Fibroblast of the conjunctiva (primary cell): ENCODE measurements around the gene MBD5.

Experiments used
- DNase-seq: peaks from one replicate; pipeline ENCODE4 v3.0.0-alpha.2; 2010; ENCODE audit warnings: low read depth

The MBD5 gene

GRCh38 chr2:148303161-148303560 is 282.3 kb downstream of the MBD5 start:
- no peak for DNase-seq

GRCh38 chr2:148305476-148305875 is 284.6 kb downstream of the MBD5 start:
- no peak for DNase-seq

- DNase-seq = no peak
These were observed 285.1 kb downstream of the MBD5 start for GRCh38 chr2:148306027-148306426.

- no peak for DNase-seq
These were observed 296.7 kb downstream of the MBD5 start for GRCh38 chr2:148317598-148317997.

GRCh38 chr2:148338541-148338940 is 317.6 kb downstream of the MBD5 start:
- DNase-seq = peak; percentile 6

GRCh38 chr2:148342086-148342485 is 321.2 kb downstream of the MBD5 start:
- DNase-seq = no peak

GRCh38 chr2:148350199-148350598 is 329.3 kb downstream of the MBD5 start:
- DNase-seq = no peak

- DNase-seq = no peak
These were observed 330.7 kb downstream of the MBD5 start for GRCh38 chr2:148351437-148352143.

GRCh38 chr2:148358375-148358774 is 337.5 kb downstream of the MBD5 start:
- DNase-seq = no peak

GRCh38 chr2:148360662-148361061 is 339.8 kb downstream of the MBD5 start:
- no peak for DNase-seq

GRCh38 chr2:148362144-148362796 is 341.4 kb downstream of the MBD5 start:
- DNase-seq = no peak

GRCh38 chr2:148375214-148375613 is 354.3 kb downstream of the MBD5 start:
- DNase-seq = no peak

GRCh38 chr2:148391324-148391723 is 370.4 kb downstream of the MBD5 start:
- DNase-seq = no peak

GRCh38 chr2:148402786-148403185 is 381.9 kb downstream of the MBD5 start:
- DNase-seq = no peak

GRCh38 chr2:148410899-148411298 is 390.0 kb downstream of the MBD5 start:
- DNase-seq = no peak

- DNase-seq = no peak
These were observed 395.4 kb downstream of the MBD5 start for GRCh38 chr2:148416248-148416647.

GRCh38 chr2:148430101-148430500 is 409.2 kb downstream of the MBD5 start:
- no peak for DNase-seq

GRCh38 chr2:148447877-148448276 is 427.0 kb downstream of the MBD5 start:
- no peak for DNase-seq

- DNase-seq = no peak
These were observed 429.6 kb downstream of the MBD5 start for GRCh38 chr2:148450531-148450930.

GRCh38 chr2:148451046-148451445 is 430.2 kb downstream of the MBD5 start:
- DNase-seq = no peak

- no peak for DNase-seq
These were observed 434.9 kb downstream of the MBD5 start for GRCh38 chr2:148455791-148456190.

- no peak for DNase-seq
These were observed 437.3 kb downstream of the MBD5 start for GRCh38 chr2:148458171-148458570.

- no peak for DNase-seq
These were observed 438.5 kb downstream of the MBD5 start for GRCh38 chr2:148459377-148459778.

- no peak for DNase-seq
These were observed 441.0 kb downstream of the MBD5 start for GRCh38 chr2:148461876-148462275.
